PC-3 (cell line): Measurements from ENCODE around the gene KLF13. TPM values are rescaled to one million over a fixed set of nuclear protein-coding genes. Genes with fewer than 3 reads are reported as not detected.

ENCODE experiments used
- ATAC-seq: fragments of 200-7000 bp; cut with Tn5 transposase; 2 replicates; pipeline ENCODE4 v1.9.1; 2020; ENCODE audit warnings: mild to moderate bottlenecking, moderate library complexity
- BruUV-seq: library from RNA; stranded (reverse); fragments of 400-500 nt; replicated peaks from 2 replicates; lab custom pipeline; 2021; lab: Mats Ljungman, UMichigan
- CTCF ChIA-PET: fragments of 300-600 bp; sonication (Branson Sonifier 250); formaldehyde crosslinking; loops from one replicate; lab custom pipeline; 2022; ENCODE audit warnings: antibody characterized with exemption; lab: Charles Lee
- POLR2A ChIA-PET: fragments of 300-600 bp; sonication (Branson Sonifier 250); formaldehyde crosslinking; loops from one replicate; lab custom pipeline; 2022; ENCODE audit warnings: antibody characterized with exemption; ENCODE audit not compliant: unreplicated experiment; lab: Charles Lee
- DNase-seq: peaks from one replicate; pipeline ENCODE4 v3.0.0-alpha.2; 2015
- H2AFZ ChIP-seq: fragments of 300-600 bp; sonication (generic); 2 replicates; pipeline ENCODE4 v1.6.0; 2016; ENCODE audit warnings: antibody characterized with exemption, low read length
- H3F3A ChIP-seq: fragments of 300-600 bp; sonication (generic); one replicate; pipeline ENCODE4 v1.6.0; 2017; ENCODE audit warnings: antibody characterized with exemption, low read length, control low read depth, mild to moderate bottlenecking; ENCODE audit not compliant: unreplicated experiment
- H3K27ac ChIP-seq: fragments of 300-600 bp; sonication (generic); 2 replicates; pipeline ENCODE4 v1.5.1; 2016; ENCODE audit warnings: mild to moderate bottlenecking, low read length
- H3K27me3 ChIP-seq: fragments of 300-600 bp; sonication (generic); 2 replicates; pipeline ENCODE4 v1.6.1; 2016; ENCODE audit warnings: low read length, mixed read lengths
- H3K36me3 ChIP-seq: fragments of 300-600 bp; sonication (generic); 2 replicates; pipeline ENCODE4 v1.6.1; 2016; ENCODE audit warnings: low read depth, mixed run types, low read length, mixed read lengths
- H3K4me1 ChIP-seq: fragments of 300-600 bp; sonication (generic); 2 replicates; pipeline ENCODE4 v1.5.1; 2016; ENCODE audit warnings: low read length; ENCODE audit not compliant: insufficient read depth
- H3K4me2 ChIP-seq: fragments of 300-600 bp; sonication (generic); 2 replicates; pipeline ENCODE4 v1.6.0; 2016; ENCODE audit warnings: low read length
- H3K4me3 ChIP-seq: fragments of 300-600 bp; sonication (generic); 2 replicates; pipeline ENCODE4 v1.5.1; 2016; ENCODE audit warnings: mild to moderate bottlenecking, low read length, mixed read lengths
- H3K79me2 ChIP-seq: fragments of 300-600 bp; sonication (generic); 2 replicates; pipeline ENCODE4 v1.6.1; 2017; ENCODE audit warnings: low read length, mixed read lengths
- H3K9ac ChIP-seq: fragments of 300-600 bp; sonication (generic); 2 replicates; pipeline ENCODE4 v1.6.0; 2016; ENCODE audit warnings: mild to moderate bottlenecking, low read length
- H3K9me2 ChIP-seq: fragments of 300-600 bp; sonication (generic); replicated peaks from 2 replicates; pipeline ENCODE4 v1.6.1; 2016; ENCODE audit warnings: mixed run types, low read length, mixed read lengths
- H3K9me3 ChIP-seq: fragments of 300-600 bp; sonication (generic); 2 replicates; pipeline ENCODE4 v1.6.1; 2016; ENCODE audit warnings: low read length, mixed read lengths
- H4K20me1 ChIP-seq: fragments of 300-600 bp; sonication (generic); 2 replicates; pipeline ENCODE4 v1.6.1; 2016; ENCODE audit warnings: low read length, mixed read lengths
- CTCF ChIP-seq: fragments of 300-600 bp; sonication (generic); conservative IDR thresholded peaks from 2 replicates; pipeline ENCODE4 v1.5.1; 2017; ENCODE audit warnings: antibody characterized with exemption, low read depth, mild to moderate bottlenecking, low read length
- EZH2 ChIP-seq: fragments of 300-600 bp; sonication (generic); IDR thresholded peaks from one replicate; pipeline ENCODE4 v1.6.1; 2017; ENCODE audit warnings: antibody characterized with exemption, mild to moderate bottlenecking, low read length; ENCODE audit not compliant: unreplicated experiment
- EZH2phosphoT487 ChIP-seq: fragments of 300-600 bp; sonication (generic); IDR thresholded peaks from 2 replicates; pipeline ENCODE4 v1.6.1; 2018; ENCODE audit warnings: mild to moderate bottlenecking, antibody characterized with exemption, low read length, borderline replicate concordance
- intact Hi-C: fragments of 100-400 bp; cut with micrococcal nuclease; formaldehyde crosslinking; loops from 2 replicates; pipeline ENCODE4 v1.9.0; 2023
- total RNA-seq: library from RNA; depleted of rRNA; stranded (reverse); fragments of >200 nt; gene quantifications from 2 replicates; pipeline ENCODE4 v1.2.3, GENCODE V29; 2014

Gene KLF13
- total RNA-seq, 1 experiment from 2014 or later, result 11.4 TPM

- Histone ChIP-seq H2AFZ (no peak overlapping the region), H3K9me3 (0 out of 2 replicates have a peak, but pooled peaks cover 4% of the 10 kb centered on the region), H4K20me1 (no peaks in the 10 kb centered on the region), H3K79me2 (no peaks in the 10 kb centered on the region), H3K4me1 (peaks cover 17% of the 10 kb centered on the region), H3K9me2 (no peaks in the 10 kb centered on the region), H3K27me3 (peaks cover 6% of the 10 kb centered on the region; the same call in 1 of the 2 replicates), H3K27ac (no peak overlapping the region), H3F3A (no peaks in the 10 kb centered on the region), H3K4me3 (no peak overlapping the region), H3K36me3 (no peaks in the 10 kb centered on the region), H3K9ac (no peak overlapping the region), H3K4me2 (no peak overlapping the region)
- intact Hi-C loops, result no loop called here
- TF ChIP-seq EZH2, result no peak
- TF ChIP-seq CTCF, result no peak
- no peak for TF ChIP-seq EZH2phosphoT487
- POLR2A ChIA-PET, result no interaction called here
- no peak for DNase-seq
- no TSS peak for BruUV-seq
- ATAC-seq, result no peak
- CTCF ChIA-PET, result no interaction called here
Observed at GRCh38 chr15:31407376-31407775, 80.7 kb downstream of the KLF13 start.

DNA sequence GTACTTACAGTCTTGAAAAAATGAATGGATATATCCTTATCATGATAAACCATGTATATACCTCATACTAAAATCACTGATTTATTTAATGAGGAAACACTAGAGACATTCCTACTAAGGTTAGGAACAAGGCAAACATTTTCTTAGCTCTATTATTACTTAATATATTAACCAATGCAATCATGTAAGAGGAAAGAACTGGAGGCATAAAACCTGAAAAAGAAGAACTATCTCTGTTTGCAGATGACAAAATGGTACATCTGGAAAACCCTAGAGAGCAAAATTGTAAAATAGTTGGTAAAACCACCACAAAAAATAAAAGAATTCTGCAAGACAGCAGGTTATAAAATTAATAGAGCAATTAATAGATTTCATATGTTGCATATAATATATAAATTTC is 81.2 kb downstream of the KLF13 start:
- Histone ChIP-seq H3F3A (no peaks in the 10 kb centered on the region), H3K36me3 (no peaks in the 10 kb centered on the region), H3K4me1 (peaks cover 17% of the 10 kb centered on the region), H2AFZ (no peak overlapping the region), H3K9me3 (0 out of 2 replicates have a peak, but pooled peaks cover 4% of the 10 kb centered on the region), H4K20me1 (no peaks in the 10 kb centered on the region), H3K27me3 (peaks cover 6% of the 10 kb centered on the region; the same call in 1 of the 2 replicates), H3K4me2 (no peak overlapping the region), H3K27ac (no peak overlapping the region), H3K4me3 (no peak overlapping the region), H3K9ac (no peak overlapping the region), H3K79me2 (no peaks in the 10 kb centered on the region), H3K9me2 (no peaks in the 10 kb centered on the region)
- CTCF ChIA-PET, result no interaction called here
- intact Hi-C loops, result no loop called here
- TF ChIP-seq EZH2 (no peak), EZH2phosphoT487 (no peak), CTCF (no peak)
- ATAC-seq, result no peak
- no peak for DNase-seq
- POLR2A ChIA-PET, result no interaction called here
- no TSS peak for BruUV-seq

DNA sequence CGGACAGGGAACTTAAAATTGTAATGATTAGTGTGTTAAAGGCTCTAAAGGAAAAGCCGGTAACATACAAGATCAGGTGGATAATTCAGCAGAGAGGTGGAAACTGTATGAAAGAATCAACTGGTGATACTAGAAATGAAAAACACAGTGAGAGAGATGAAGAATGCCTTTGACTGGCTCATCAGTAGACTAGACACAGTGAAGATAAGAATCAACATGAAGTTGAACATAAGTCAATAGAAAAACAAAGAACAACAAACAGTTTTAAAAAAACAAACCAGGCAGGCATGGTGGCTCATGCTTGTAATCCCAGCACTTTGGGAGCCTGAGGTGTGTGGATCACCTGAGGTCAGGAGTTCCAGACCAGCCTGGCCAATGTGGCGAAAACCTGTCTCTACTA is 82.1 kb downstream of the KLF13 start:
- POLR2A ChIA-PET, result no interaction called here
- Histone ChIP-seq H3K4me2 (no peak overlapping the region), H3K36me3 (no peaks in the 10 kb centered on the region), H3K9ac (no peak overlapping the region), H3F3A (no peaks in the 10 kb centered on the region), H3K79me2 (no peaks in the 10 kb centered on the region), H3K27ac (no peak overlapping the region), H3K9me3 (0 out of 2 replicates have a peak, but pooled peaks cover 4% of the 10 kb centered on the region), H3K27me3 (peaks cover 6% of the 10 kb centered on the region; the same call in 1 of the 2 replicates), H2AFZ (no peak overlapping the region), H4K20me1 (no peaks in the 10 kb centered on the region), H3K4me3 (no peak overlapping the region), H3K4me1 (peaks cover 17% of the 10 kb centered on the region), H3K9me2 (no peaks in the 10 kb centered on the region)
- DNase-seq (no peak), ATAC-seq (no peak)
- BruUV-seq, result no TSS peak
- TF ChIP-seq EZH2phosphoT487 (no peak), CTCF (no peak), EZH2 (no peak)
- CTCF ChIA-PET, result no interaction called here
- intact Hi-C loops, result no loop called here
